ACHN (cell line): ENCODE results near the gene ICAM2.

Experiments used
- DNase-seq: peaks from one replicate; pipeline ENCODE4 v3.0.0-alpha.2; 2015
- in situ Hi-C: cut with HindIII; loops from 2 replicates; pipeline ENCODE4 v1.10.0; 2017; ENCODE audit warnings: low sequenced_read_pairs, low pct_ligation_motif_present, low pct_unique_long_range_greater_than_20kb

Gene ICAM2

GRCh38 chr17:64020056-64020766 is at the start of gene ICAM2:
Gene ICAM2 (minus strand): TSS chr17:64020633. CDS start chr17:64006691, 13,942 bp downstream.
- in situ Hi-C loops, result no loop called here
- DNase-seq, result peak; percentile 20

GRCh38 chr17:64070213-64070612 is 49.8 kb upstream of the ICAM2 start:
- in situ Hi-C loops, result no loop called here
- no peak for DNase-seq

- no peak for DNase-seq
- in situ Hi-C loops, result no loop called here
Observed at GRCh38 chr17:64069143-64069542, 48.7 kb upstream of the ICAM2 start.

GRCh38 chr17:64067657-64068056 is 47.2 kb upstream of the ICAM2 start:
- DNase-seq, result no peak
- in situ Hi-C loops, result no loop called here

GRCh38 chr17:64066716-64067115 is 46.3 kb upstream of the ICAM2 start:
- no peak for DNase-seq
- in situ Hi-C loops, result no loop called here

GRCh38 chr17:64065161-64065560 is 44.7 kb upstream of the ICAM2 start:
- no peak for DNase-seq
- in situ Hi-C loops, result no loop called here

- in situ Hi-C loops, result no loop called here
Observed at GRCh38 chr17:64064331-64064730, 43.9 kb upstream of the ICAM2 start.

GRCh38 chr17:64063766-64064224 is 43.4 kb upstream of the ICAM2 start:
- peak; percentile 35 for DNase-seq
- in situ Hi-C loops, result no loop called here

More at GRCh38 chr17:64064331-64064730, 43.9 kb upstream of the ICAM2 start:
- no peak for DNase-seq

GRCh38 chr17:64063088-64063487 is 42.7 kb upstream of the ICAM2 start:
- in situ Hi-C loops, result no loop called here
- no peak for DNase-seq

- no peak for DNase-seq
- in situ Hi-C loops, result no loop called here
Observed at GRCh38 chr17:64061178-64061898, 40.9 kb upstream of the ICAM2 start.

- in situ Hi-C loops, result no loop called here
- no peak for DNase-seq
Observed at GRCh38 chr17:64060331-64060730, 39.9 kb upstream of the ICAM2 start.

GRCh38 chr17:64059756-64060155 is 39.3 kb upstream of the ICAM2 start:
- DNase-seq, result no peak
- in situ Hi-C loops, result no loop called here

GRCh38 chr17:64058621-64059020 is 38.2 kb upstream of the ICAM2 start:
- in situ Hi-C loops, result no loop called here
- DNase-seq, result no peak

GRCh38 chr17:64057701-64058263 is 37.3 kb upstream of the ICAM2 start:
- DNase-seq, result no peak
- in situ Hi-C loops, result no loop called here

- in situ Hi-C loops, result no loop called here
- no peak for DNase-seq
Observed at GRCh38 chr17:64056269-64057005, 36.0 kb upstream of the ICAM2 start.

- in situ Hi-C loops, result no loop called here
- DNase-seq, result no peak
Observed at GRCh38 chr17:64055183-64056142, 35.0 kb upstream of the ICAM2 start.

GRCh38 chr17:64054304-64054703 is 33.9 kb upstream of the ICAM2 start:
- in situ Hi-C loops, result no loop called here
- no peak for DNase-seq

- DNase-seq, result no peak
- in situ Hi-C loops, result no loop called here
Observed at GRCh38 chr17:64053101-64053500, 32.7 kb upstream of the ICAM2 start.
